ENCODE results near the gene GSTM1.
"Not testable (repeated sequence)": the region's sequence is repeated elsewhere in the genome, so short reads cannot be mapped to it uniquely, and the experiment has no call there.

The GSTM1 gene

DNA sequence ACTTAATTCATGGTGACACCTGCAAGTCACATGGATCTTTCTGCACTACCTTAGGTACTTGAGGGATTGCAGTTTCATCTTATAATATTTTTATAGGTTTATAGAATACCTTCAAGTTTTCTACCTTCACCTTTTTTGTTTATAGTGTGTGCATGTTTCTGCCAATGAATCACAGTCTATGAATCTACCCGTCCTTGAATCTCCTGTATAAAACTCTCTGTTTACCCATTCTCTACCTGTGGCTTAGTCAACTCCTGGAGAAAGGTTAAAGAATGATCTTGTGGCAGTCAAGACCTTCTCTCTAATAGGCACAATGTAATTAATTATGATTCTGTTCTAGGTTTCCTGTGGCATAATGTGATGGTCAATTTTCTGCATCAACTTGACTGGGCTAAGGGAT is 22.9 kb upstream of the GSTM1 start:
- Histone ChIP-seq H3K9me3 (ENCODE audit: insufficient read depth, low read depth, low read length) (no peaks in the 10 kb centered on the region), H3K4me3 (ENCODE audit: low read length) (no peak overlapping the region), H3K4me1 (ENCODE audit: insufficient read depth, low read length) (no peaks in the 10 kb centered on the region), H3K9ac (ENCODE audit: low read depth, low read length) (no peak overlapping the region), H3K27me3 (ENCODE audit: insufficient read depth, low read length) (no peaks in the 10 kb centered on the region), H3K36me3 (ENCODE audit: insufficient read depth, low read depth, low read length) (no peaks in the 10 kb centered on the region), H3K27ac (ENCODE audit: low read length) (no peak overlapping the region)

DNA sequence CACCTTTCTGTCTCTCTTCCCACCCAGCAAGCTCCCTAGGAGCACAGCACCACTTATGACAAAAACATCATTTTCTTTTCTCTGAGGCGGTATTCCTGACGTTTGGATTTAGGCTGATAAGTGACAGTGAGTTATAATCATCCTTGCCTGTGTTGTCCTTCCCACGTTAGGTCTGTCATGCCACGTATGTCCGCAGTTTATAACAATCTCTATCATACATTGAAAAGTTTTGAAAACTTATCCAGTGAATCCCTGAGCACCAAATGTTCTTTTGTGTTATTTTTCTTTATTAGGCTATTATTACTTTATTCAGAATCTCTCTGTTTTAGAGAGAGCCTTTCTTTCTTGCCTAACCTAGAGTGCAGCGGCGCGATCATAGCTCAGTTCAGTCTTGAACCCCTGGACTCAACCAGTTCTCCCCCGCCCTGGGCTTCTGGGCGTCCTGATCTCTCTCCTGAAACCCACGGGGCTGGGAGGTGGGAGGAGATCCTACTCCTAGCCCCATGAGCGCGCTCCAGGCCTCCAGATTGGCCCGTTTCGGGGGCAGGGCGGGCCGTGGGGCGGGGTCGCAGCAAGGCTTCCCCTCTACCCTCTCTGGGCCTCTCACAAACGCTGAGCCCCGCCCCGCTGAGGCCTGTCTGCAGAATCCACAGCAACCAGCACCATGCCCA is 20.0 kb upstream of the GSTM1 start, which contains the start of gene GSTM2:
TSS of gene GSTM2 (plus strand) at position 606 of the 671 bp plus-strand sequence. CDS start at position 665, 59 bp downstream.
- Histone ChIP-seq H3K27ac (ENCODE audit: low read length) (no peak within 1 kb of the TSS), H3K4me1 (ENCODE audit: insufficient read depth, low read length) (no peaks in the 10 kb centered on the region), H3K9me3 (ENCODE audit: insufficient read depth, low read depth, low read length) (no peaks in the 10 kb centered on the region), H3K9ac (ENCODE audit: low read depth, low read length) (peak within 1 kb of the TSS; percentile 39; the same call in 1 of the 2 replicates), H3K4me3 (ENCODE audit: low read length) (peak within 1 kb of the TSS; percentile 60), H3K27me3 (ENCODE audit: insufficient read depth, low read length) (no peaks in the 10 kb centered on the region), H3K36me3 (ENCODE audit: insufficient read depth, low read depth, low read length) (no peaks in the 10 kb centered on the region)

DNA sequence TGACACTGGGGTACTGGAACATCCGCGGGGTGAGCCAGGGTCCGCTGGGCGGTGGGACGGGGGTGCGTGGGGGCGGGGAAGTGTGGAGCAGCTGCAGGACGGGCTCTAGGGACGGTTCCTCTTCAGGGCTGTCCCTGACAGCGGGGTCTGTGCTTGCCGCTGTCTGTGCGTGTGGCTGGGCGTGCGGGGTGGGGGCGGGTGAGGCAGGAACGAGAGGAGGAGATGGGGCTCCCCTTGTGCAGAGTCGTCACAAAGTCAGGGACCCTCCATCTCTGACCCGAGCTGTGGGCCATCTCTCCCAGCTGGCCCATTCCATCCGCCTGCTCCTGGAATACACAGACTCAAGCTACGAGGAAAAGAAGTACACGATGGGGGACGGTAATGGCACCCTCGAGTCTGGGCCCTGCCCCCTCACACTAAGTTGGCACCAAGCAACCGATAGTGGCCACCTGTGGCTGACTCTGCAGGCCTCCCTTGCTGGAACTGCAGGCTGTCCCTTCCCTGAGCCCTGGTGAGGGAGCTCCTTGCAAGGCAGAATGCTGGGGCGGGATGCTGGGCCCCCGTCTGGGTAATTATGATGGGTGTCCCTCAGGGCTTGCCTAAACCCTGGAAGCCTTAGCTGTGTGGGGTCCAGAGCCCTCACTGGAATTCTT is 19.4 kb upstream of the GSTM1 start:
- H3K9me3 ChIP-seq (ENCODE audit: insufficient read depth, low read depth, low read length), result no peaks in the 10 kb centered on the region
- no peaks in the 10 kb centered on the region for H3K4me1 ChIP-seq (ENCODE audit: insufficient read depth, low read length)
- no peak overlapping the region for H3K27ac ChIP-seq (ENCODE audit: low read length)
- H3K9ac ChIP-seq (ENCODE audit: low read depth, low read length), result no peak overlapping the region
- H3K36me3 ChIP-seq (ENCODE audit: insufficient read depth, low read depth, low read length), result no peaks in the 10 kb centered on the region
- no peaks in the 10 kb centered on the region for H3K27me3 ChIP-seq (ENCODE audit: insufficient read depth, low read length)
- peak overlapping the region; percentile 60; the same call in 1 of the 2 replicates for H3K4me3 ChIP-seq (ENCODE audit: low read length)

DNA sequence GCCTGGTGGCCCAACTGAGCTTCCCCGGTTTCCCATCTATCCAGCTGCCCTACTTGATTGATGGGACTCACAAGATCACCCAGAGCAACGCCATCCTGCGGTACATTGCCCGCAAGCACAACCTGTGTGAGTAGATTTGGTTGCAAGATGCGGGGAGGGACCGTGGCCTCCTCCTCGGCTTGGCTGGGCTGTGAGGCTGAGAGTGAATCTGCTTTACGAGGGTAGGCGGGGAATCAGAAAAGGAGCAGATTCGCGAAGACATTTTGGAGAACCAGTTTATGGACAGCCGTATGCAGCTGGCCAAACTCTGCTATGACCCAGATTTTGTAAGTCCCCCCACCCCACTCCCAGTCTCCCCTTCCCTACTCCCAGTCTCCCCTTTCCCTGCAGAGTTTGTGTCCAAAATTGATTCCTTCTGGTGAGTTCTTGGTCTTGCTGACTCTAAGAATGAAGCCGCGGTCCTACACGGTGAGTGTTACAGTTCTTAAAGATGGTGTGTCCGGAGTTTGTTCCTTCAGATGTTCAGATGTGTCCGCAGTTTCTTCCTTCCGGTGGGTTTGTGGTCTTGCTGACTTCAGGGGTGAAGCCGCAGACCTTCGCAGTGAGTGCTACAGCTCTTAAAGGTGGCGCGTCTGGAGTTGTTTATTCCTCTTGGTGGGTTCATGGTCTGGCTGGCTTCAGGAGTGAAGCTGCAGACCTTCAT is 18.2 kb upstream of the GSTM1 start:
- H3K27me3 ChIP-seq (ENCODE audit: insufficient read depth, low read length), result no peaks in the 10 kb centered on the region
- H3K4me1 ChIP-seq (ENCODE audit: insufficient read depth, low read length), result no peaks in the 10 kb centered on the region
- no peak overlapping the region for H3K27ac ChIP-seq (ENCODE audit: low read length)
- no peaks in the 10 kb centered on the region for H3K36me3 ChIP-seq (ENCODE audit: insufficient read depth, low read depth, low read length)
- no peak overlapping the region for H3K4me3 ChIP-seq (ENCODE audit: low read length)
- no peaks in the 10 kb centered on the region for H3K9me3 ChIP-seq (ENCODE audit: insufficient read depth, low read depth, low read length)
- H3K9ac ChIP-seq (ENCODE audit: low read depth, low read length), result no peak overlapping the region

DNA sequence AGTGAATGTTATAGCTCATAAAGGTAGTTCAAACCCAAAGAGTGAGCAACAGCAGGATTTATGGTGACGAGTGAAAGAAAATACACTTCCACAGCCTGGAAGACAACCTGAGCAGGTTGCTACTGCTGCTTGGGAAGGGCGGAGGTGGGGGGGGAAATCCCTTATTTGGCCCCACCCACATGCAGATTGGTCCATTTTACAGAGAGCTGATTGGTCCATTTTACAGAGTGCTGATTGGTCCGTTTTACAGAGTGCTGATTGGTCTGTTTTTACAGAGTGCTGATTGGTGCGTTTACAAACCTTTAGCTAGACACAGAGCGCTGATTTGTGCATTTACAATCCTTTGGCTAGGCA is 17.7 kb upstream of the GSTM1 start:
- not testable (repeated sequence) for H3K27me3 ChIP-seq (ENCODE audit: insufficient read depth, low read length); H3K27ac ChIP-seq (ENCODE audit: low read length); H3K4me3 ChIP-seq (ENCODE audit: low read length); H3K9me3 ChIP-seq (ENCODE audit: insufficient read depth, low read depth, low read length); H3K4me1 ChIP-seq (ENCODE audit: insufficient read depth, low read length); H3K36me3 ChIP-seq (ENCODE audit: insufficient read depth, low read depth, low read length); H3K9ac ChIP-seq (ENCODE audit: low read depth, low read length)

DNA sequence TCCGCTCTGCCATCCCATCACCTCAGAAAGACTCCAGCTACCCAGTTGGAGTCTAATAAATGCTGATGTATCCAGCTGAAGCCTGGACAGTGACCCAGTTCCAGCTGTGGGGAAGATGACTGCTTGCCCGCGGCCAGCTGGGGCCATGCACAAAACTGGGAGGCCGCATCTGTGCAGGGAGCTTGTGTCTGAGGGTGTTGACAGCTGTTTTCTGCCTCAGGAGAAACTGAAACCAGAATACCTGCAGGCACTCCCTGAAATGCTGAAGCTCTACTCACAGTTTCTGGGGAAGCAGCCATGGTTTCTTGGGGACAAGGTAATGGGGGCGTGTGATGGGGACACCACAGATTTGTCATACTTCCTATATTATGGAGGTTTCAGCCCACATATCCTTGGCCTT is 16.6 kb upstream of the GSTM1 start:
- Histone ChIP-seq H3K27me3 (ENCODE audit: insufficient read depth, low read length) (no peaks in the 10 kb centered on the region), H3K9me3 (ENCODE audit: insufficient read depth, low read depth, low read length) (no peaks in the 10 kb centered on the region), H3K36me3 (ENCODE audit: insufficient read depth, low read depth, low read length) (no peaks in the 10 kb centered on the region), H3K4me1 (ENCODE audit: insufficient read depth, low read length) (no peaks in the 10 kb centered on the region), H3K4me3 (ENCODE audit: low read length) (no peak overlapping the region), H3K27ac (ENCODE audit: low read length) (no peak overlapping the region), H3K9ac (ENCODE audit: low read depth, low read length) (no peak overlapping the region)

DNA sequence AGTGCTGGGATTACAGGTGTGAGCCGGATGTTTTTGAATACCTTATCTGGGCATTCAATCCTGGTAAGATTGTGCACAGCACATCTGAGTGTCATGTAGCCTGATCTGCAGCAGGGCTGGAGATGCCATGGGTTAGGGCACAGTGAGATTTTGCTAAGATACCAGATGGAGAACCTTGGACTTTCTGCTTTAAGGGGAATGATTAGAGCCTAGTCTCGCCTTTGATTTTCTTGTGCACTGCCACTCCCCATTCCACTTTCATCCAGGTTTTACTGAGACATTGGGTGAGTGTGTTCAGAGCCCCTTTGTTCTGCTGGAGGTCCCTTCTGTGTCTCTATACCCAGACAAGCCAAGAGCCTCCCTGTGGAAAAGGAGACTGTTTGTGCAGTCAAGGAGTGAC is 13.8 kb upstream of the GSTM1 start:
- not testable (repeated sequence) for H3K27me3 ChIP-seq (ENCODE audit: insufficient read depth, low read length); H3K4me1 ChIP-seq (ENCODE audit: insufficient read depth, low read length)

DNA sequence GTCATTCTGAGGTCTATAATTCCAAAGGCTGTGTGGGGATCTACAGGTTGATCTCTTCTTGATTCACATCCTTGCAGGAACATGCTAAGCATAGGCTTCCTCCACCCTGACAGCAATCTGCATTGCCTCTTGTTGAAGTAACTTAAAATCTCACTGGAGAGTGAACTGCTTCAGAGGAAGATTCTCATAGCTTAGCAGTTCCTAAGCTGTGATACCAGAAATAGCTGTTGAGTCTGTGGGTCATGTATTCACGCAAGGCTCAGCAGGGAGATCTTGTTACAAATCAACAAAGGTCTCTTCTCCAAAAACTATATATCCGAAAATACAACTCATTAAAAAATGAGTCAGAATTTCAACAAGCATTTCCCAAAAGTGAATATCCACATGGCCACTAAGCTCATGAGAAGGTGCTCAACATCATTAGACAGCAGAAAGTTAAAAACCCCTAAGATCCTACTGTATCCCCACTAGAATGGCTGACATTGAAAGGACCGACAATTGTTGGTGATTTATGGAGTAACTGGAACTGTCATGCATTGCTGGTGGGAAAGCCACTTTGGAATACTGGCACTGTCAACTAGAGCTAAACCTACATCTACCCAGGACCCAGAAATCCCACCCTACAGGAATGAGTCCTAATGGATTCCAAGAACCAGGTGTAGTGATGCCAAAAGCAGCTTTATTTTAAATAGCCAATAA is 10.8 kb upstream of the GSTM1 start:
- not testable (repeated sequence) for H3K4me3 ChIP-seq (ENCODE audit: low read length); H3K4me1 ChIP-seq (ENCODE audit: insufficient read depth, low read length); H3K9ac ChIP-seq (ENCODE audit: low read depth, low read length); H3K9me3 ChIP-seq (ENCODE audit: insufficient read depth, low read depth, low read length); H3K27ac ChIP-seq (ENCODE audit: low read length); H3K27me3 ChIP-seq (ENCODE audit: insufficient read depth, low read length); H3K36me3 ChIP-seq (ENCODE audit: insufficient read depth, low read depth, low read length)

More for the DNA sequence above, 13.8 kb upstream of the GSTM1 start:
- not testable (repeated sequence) for H3K9me3 ChIP-seq (ENCODE audit: insufficient read depth, low read depth, low read length); H3K36me3 ChIP-seq (ENCODE audit: insufficient read depth, low read depth, low read length); H3K9ac ChIP-seq (ENCODE audit: low read depth, low read length); H3K4me3 ChIP-seq (ENCODE audit: low read length); H3K27ac ChIP-seq (ENCODE audit: low read length)

DNA sequence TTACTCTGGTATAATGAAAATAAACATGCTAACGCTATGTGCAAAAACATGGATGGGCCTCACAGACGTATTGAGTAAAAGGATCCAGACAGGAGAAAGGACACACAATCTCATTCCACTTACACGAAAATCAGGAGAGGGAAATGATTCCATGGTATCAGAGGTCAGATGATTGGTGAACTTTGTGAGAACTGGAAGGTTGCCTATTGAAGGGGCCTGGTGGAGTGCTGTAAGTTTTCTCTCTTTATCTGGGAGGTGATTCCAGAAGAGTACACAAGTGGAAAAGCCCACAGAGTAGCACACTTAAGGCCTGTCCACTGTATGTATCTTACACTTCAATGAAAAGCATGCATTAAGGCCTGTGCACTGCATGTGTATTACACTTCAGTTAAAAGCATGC is 10.2 kb upstream of the GSTM1 start:
- Histone ChIP-seq H3K27me3 (ENCODE audit: insufficient read depth, low read length) (no peaks in the 10 kb centered on the region), H3K4me1 (ENCODE audit: insufficient read depth, low read length) (no peaks in the 10 kb centered on the region), H3K36me3 (ENCODE audit: insufficient read depth, low read depth, low read length) (no peaks in the 10 kb centered on the region), H3K4me3 (ENCODE audit: low read length) (no peak overlapping the region), H3K9me3 (ENCODE audit: insufficient read depth, low read depth, low read length) (no peaks in the 10 kb centered on the region), H3K27ac (ENCODE audit: low read length) (no peak overlapping the region), H3K9ac (ENCODE audit: low read depth, low read length) (no peak overlapping the region)

DNA sequence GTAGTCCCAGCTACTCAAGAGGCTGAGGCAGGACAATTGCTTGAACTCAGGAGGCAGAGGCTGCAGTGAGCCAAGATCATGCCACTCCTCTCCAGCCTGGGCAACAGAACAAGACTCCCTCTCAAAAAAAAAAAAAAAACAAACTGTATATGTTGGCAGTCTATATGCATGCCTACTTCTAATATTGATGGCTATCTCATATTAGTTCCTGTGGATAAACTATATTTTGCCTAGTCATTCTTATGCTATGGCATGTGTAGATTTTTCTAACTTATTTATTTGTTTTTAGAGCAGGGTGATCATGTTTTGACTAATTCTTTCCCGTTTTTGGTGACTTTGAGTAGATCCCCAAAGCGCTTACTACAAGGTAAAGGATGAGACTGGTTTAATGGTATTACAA is 9.0 kb upstream of the GSTM1 start:
- H3K27me3 ChIP-seq (ENCODE audit: insufficient read depth, low read length); H3K9me3 ChIP-seq (ENCODE audit: insufficient read depth, low read depth, low read length); H3K27ac ChIP-seq (ENCODE audit: low read length); H3K36me3 ChIP-seq (ENCODE audit: insufficient read depth, low read depth, low read length); H3K4me3 ChIP-seq (ENCODE audit: low read length); H3K4me1 ChIP-seq (ENCODE audit: insufficient read depth, low read length); H3K9ac ChIP-seq (ENCODE audit: low read depth, low read length): not testable (repeated sequence)

DNA sequence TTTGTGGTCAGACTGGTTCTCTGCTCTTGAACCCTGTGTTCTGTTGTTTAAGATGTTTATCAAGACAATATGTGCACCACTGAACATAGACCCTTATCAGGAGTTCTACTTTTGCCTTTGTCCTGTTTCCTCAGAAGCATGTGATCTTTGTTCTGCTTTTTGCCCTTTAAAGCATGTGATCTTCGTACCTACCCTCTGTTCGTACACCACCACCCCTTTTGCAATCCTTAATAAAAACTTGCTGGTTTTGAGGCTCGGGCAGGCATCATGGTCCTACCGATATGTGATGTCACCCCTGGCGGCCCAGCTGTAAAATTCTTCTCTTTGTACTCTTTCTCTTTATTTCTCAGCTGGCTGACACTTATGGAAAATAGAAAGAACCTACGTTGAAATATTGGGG is 2.8 kb upstream of the GSTM1 start:
- H3K4me1 ChIP-seq (ENCODE audit: insufficient read depth, low read length); H3K9me3 ChIP-seq (ENCODE audit: insufficient read depth, low read depth, low read length); H3K27me3 ChIP-seq (ENCODE audit: insufficient read depth, low read length); H3K4me3 ChIP-seq (ENCODE audit: low read length); H3K9ac ChIP-seq (ENCODE audit: low read depth, low read length); H3K27ac ChIP-seq (ENCODE audit: low read length); H3K36me3 ChIP-seq (ENCODE audit: insufficient read depth, low read depth, low read length): not testable (repeated sequence)

DNA sequence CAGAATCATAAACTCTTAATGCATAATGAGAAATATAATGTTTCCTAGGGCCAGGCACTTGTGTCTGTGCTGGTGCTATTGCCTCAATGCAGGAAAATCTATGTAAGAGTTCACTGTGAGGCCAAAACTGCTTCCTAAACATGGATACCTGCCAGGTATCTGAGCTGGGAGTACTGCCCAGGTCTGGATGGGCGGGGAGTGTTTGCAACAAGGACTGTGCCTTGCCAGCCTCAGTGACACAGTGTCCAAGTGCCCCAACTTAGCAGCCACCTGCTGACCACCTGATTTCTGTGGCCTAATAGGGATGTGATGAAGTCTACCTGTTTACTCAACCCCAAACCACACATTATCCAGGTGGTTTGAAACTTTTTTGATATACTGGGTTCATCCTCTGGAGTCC is 2.2 kb upstream of the GSTM1 start:
- H3K27me3 ChIP-seq (ENCODE audit: insufficient read depth, low read length); H3K27ac ChIP-seq (ENCODE audit: low read length); H3K4me1 ChIP-seq (ENCODE audit: insufficient read depth, low read length); H3K36me3 ChIP-seq (ENCODE audit: insufficient read depth, low read depth, low read length); H3K9me3 ChIP-seq (ENCODE audit: insufficient read depth, low read depth, low read length); H3K9ac ChIP-seq (ENCODE audit: low read depth, low read length); H3K4me3 ChIP-seq (ENCODE audit: low read length): not testable (repeated sequence)
